ENCODE data around the gene FRS3. TPM values are rescaled to one million over a fixed set of nuclear protein-coding genes. Genes with fewer than 3 reads are reported as not detected.

FRS3 gene
- total and polyA plus RNA-seq, 9 of the 15 experiments (the other 6 are each of a cell fraction or from before 2014, with no cell fraction given): 0.03 to 3.7 (median 1.6) TPM

- Histone ChIP-seq H3K27ac (ENCODE audit: extremely low read depth, low read depth, low read length) (no peak overlapping the region), H3K9ac (ENCODE audit: insufficient read depth in 1 of 2, low read depth in 2 of 2, low read length in 2 of 2) (peak overlapping the region; percentile 50 to 92; a peak in 3 of 4 replicates), H3K27me3 (ENCODE audit: control insufficient read depth in 2 of 2, insufficient read depth in 2 of 2, low read length in 2 of 2) (peaks cover 2 to 31% of the 10 kb centered on the region in 2 experiments; a peak in 3 of 5 replicates), H3K4me2 (ENCODE audit: insufficient read depth, low read length) (peak overlapping the region; percentile 85), H3K9me3 (replicated peaks; ENCODE audit: control insufficient read depth, insufficient read depth, low read depth, low read length) (no peaks in the 10 kb centered on the region), H3K9me1 (ENCODE audit: control insufficient read depth, insufficient read depth, low read length) (no peaks in the 10 kb centered on the region), H2AFZ (ENCODE audit: low read depth, low read length) (peak overlapping the region; percentile 81), H3K4me3 (peak overlapping the region; percentile 63), H3K36me3 (ENCODE audit: control insufficient read depth, insufficient read depth, low read length) (no peaks in the 10 kb centered on the region), H3K79me2 (ENCODE audit: control insufficient read depth, insufficient read depth, low read length) (no peaks in the 10 kb centered on the region), H4K20me1 (replicated peaks; ENCODE audit: control insufficient read depth, insufficient read depth, low read length) (peaks cover 4% of the 10 kb centered on the region), H3K4me1 (replicated peaks in 1 of 2; ENCODE audit: control insufficient read depth in 2 of 2, insufficient read depth in 2 of 2, low read length in 2 of 2) (peaks cover 5 to 29% of the 10 kb centered on the region in 2 experiments)
- ChIA-PET CTCF (ENCODE audit: low intra/inter-chr PET ratio) (interaction anchor here (0.8 to 2.6 kb wide), 4 partner anchors 41 to 309 kb away, joined by 3 to 19 read pairs (median 8); partner anchors contain the start of gene FRS3), POLR2A (interaction anchor here (0.6 to 1.5 kb wide), 5 partner anchors 32 to 1466 kb away, joined by 3 to 5 read pairs (median 4); no protein-coding TSS in a partner anchor)
- 0% methylated on average over 26 of the region's 76 CpGs for WGBS (ENCODE audit: insufficient coverage, low coverage, missing lambda C conversion rate)
- DNase-seq (ENCODE audit: extremely low read depth in 1 of 4, low spot score in 3 of 4): peak; percentile 77 to 91 (median 88)
- FAIRE-seq: no peak
- intact Hi-C loops (cut with micrococcal nuclease) (loop anchor here (1.0 to 2.0 kb wide), 2 partner anchors 32 to 41 kb away; no protein-coding TSS in a partner anchor), in situ Hi-C loops (cut with MboI) (loop anchor here (5.0 kb wide), 1 partner anchor 37 kb away; no protein-coding TSS in a partner anchor)
- no TSS peak for BruUV-seq (replicated peaks)
- ATAC-seq: peak; percentile 74
- TF ChIP-seq POLR2G (IDR thresholded peaks at IDR 0.05; ENCODE audit: low read depth, low read length) (peak; percentile 58; the same call in 1 of the 2 replicates), THAP12 (CRISPR knock-in tag; IDR thresholded peaks at IDR 0.05) (no peak), PHF8 (IDR thresholded peaks at IDR 0.05; ENCODE audit: borderline replicate concordance, low read length) (peak; percentile 44; the same call in 1 of the 2 replicates), SAP30 (IDR thresholded peaks at IDR 0.05; ENCODE audit: borderline replicate concordance, insufficient read depth, low read depth, low read length, poor library complexity, severe bottlenecking) (peak; percentile 73), ZFX (CRISPR knock-in tag; IDR thresholded peaks at IDR 0.05) (peak; percentile 48; the same call in 1 of the 2 replicates), ERF (CRISPR knock-in tag; IDR thresholded peaks at IDR 0.05) (no peak), ZC3H4 (CRISPR knock-in tag; IDR thresholded peaks at IDR 0.05; ENCODE audit: borderline replicate concordance) (0 out of 2 replicates have a peak, but pooled peaks have one; percentile 80), NCOA6 (IDR thresholded peaks at IDR 0.05) (peak; percentile 33; the same call in 1 of the 2 replicates), ZNF79 (CRISPR knock-in tag; IDR thresholded peaks at IDR 0.05; ENCODE audit: low read depth) (no peak), ESRRA (IDR thresholded peaks at IDR 0.05; ENCODE audit: borderline replicate concordance, low read depth) (peak; percentile 60; the same call in 1 of the 2 replicates), VEZF1 (CRISPR knock-in tag; IDR thresholded peaks at IDR 0.05) (peak; percentile 77), RBFOX2 (IDR thresholded peaks at IDR 0.05; ENCODE audit: low read depth, low read length) (peak; percentile 61), PCBP1 (IDR thresholded peaks at IDR 0.05; ENCODE audit: low read depth, low read length, poor library complexity, severe bottlenecking) (peak; percentile 53), SAFB (IDR thresholded peaks at IDR 0.05; ENCODE audit: borderline replicate concordance, low read depth, low read length) (peak; percentile 28; the same call in 1 of the 2 replicates), ZNF263 (CRISPR knock-in tag; IDR thresholded peaks at IDR 0.05; ENCODE audit: borderline replicate concordance) (peak; percentile 10; the same call in 1 of the 2 replicates), KDM2B (CRISPR knock-in tag; IDR thresholded peaks at IDR 0.05) (peak; percentile 55; the same call in 1 of the 2 replicates)
These were observed 44.9 kb downstream of the FRS3 start for GRCh38 chr6:41734666-41735426.

All from K562 (cell line).